Neuronal stem cell (in vitro differentiated cells): ENCODE data around the gene PI4KA.

Source experiments
- DNase-seq: peaks from one replicate; pipeline ENCODE4 v3.0.0-alpha.2; 2013; ENCODE audit warnings: low spot score
- H2AFZ ChIP-seq: one replicate; pipeline ENCODE4 v1.6.1; 2013; ENCODE audit warnings: mild to moderate bottlenecking, low read length, inconsistent platforms
- H2AK5ac ChIP-seq: 2 replicates; pipeline ENCODE4 v1.6.1; 2013; ENCODE audit warnings: low read depth, mild to moderate bottlenecking, inconsistent platforms, low read length, moderate library complexity, mixed read lengths
- H2BK120ac ChIP-seq: 2 replicates; pipeline ENCODE4 v1.6.1; 2013; ENCODE audit warnings: low read depth, mild to moderate bottlenecking, inconsistent platforms, low read length, moderate library complexity, mixed read lengths
- H2BK12ac ChIP-seq: one replicate; pipeline ENCODE4 v1.6.1; 2013; ENCODE audit warnings: low read length, inconsistent platforms
- H2BK15ac ChIP-seq: 2 replicates; pipeline ENCODE4 v1.6.1; 2013; ENCODE audit warnings: mild to moderate bottlenecking, low read length, inconsistent platforms, mixed read lengths
- H2BK5ac ChIP-seq: one replicate; pipeline ENCODE4 v1.6.1; 2013; ENCODE audit warnings: inconsistent platforms, mild to moderate bottlenecking, low read length, moderate library complexity
- H3K14ac ChIP-seq: one replicate; pipeline ENCODE4 v1.6.1; 2013; ENCODE audit warnings: low read length, inconsistent platforms
- H3K18ac ChIP-seq: 2 replicates; pipeline ENCODE4 v1.6.1; 2013; ENCODE audit warnings: low read length, inconsistent platforms
- H3K23ac ChIP-seq: 2 replicates; pipeline ENCODE4 v1.6.1; 2013; ENCODE audit warnings: low read depth, mild to moderate bottlenecking, mixed read lengths, low read length, inconsistent platforms; ENCODE audit not compliant: poor library complexity
- H3K27ac ChIP-seq: replicated peaks from 3 replicates; pipeline ENCODE4 v1.5.1; 2013; ENCODE audit warnings: low read length, inconsistent platforms
- H3K27me3 ChIP-seq, 3 experiments: 2 replicates each; pipeline ENCODE4 v1.6.1; 2013; ENCODE audit warnings: low read length in 3 of 3, mild to moderate bottlenecking in 2 of 3, inconsistent platforms in 1 of 3, low read depth in 1 of 3, mixed read lengths in 1 of 3, moderate library complexity in 1 of 3; ENCODE audit not compliant: control insufficient read depth in 3 of 3, insufficient read depth in 3 of 3
- H3K36me3 ChIP-seq, 2 donors: replicated peaks in 1 of 2; 2 replicates each; pipeline ENCODE4 v1.6.1; 2013; ENCODE audit warnings: low read length in 2 of 2; ENCODE audit not compliant: control insufficient read depth in 2 of 2, insufficient read depth in 2 of 2
- H3K4ac ChIP-seq: 2 replicates; pipeline ENCODE4 v1.6.1; 2013; ENCODE audit warnings: inconsistent platforms, mild to moderate bottlenecking, low read length, moderate library complexity
- H3K4me1 ChIP-seq, 2 donors: 1 replicate in 1 of 2; 2 replicates in 1 of 2; pipeline ENCODE4 v1.6.1; 2013; ENCODE audit warnings: low read length in 2 of 2, low read depth in 1 of 2; ENCODE audit not compliant: control insufficient read depth in 2 of 2, insufficient read depth in 1 of 2
- H3K4me2 ChIP-seq: one replicate; pipeline ENCODE4 v1.6.1; 2013; ENCODE audit warnings: mild to moderate bottlenecking, low read length, inconsistent platforms; ENCODE audit not compliant: insufficient read depth, poor library complexity, severe bottlenecking
- H3K4me3 ChIP-seq, 2 donors: 2 replicates each; pipeline ENCODE4 v1.5.1; 2013; ENCODE audit warnings: low read length in 2 of 2, mild to moderate bottlenecking in 2 of 2, inconsistent platforms in 1 of 2, moderate library complexity in 1 of 2
- H3K79me1 ChIP-seq: one replicate; pipeline ENCODE4 v1.6.1; 2013; ENCODE audit warnings: low read depth, mild to moderate bottlenecking, inconsistent platforms, low read length, moderate library complexity
- H3K9ac ChIP-seq: one replicate; pipeline ENCODE4 v1.6.1; 2013; ENCODE audit warnings: mild to moderate bottlenecking, low read depth, low read length, inconsistent platforms; ENCODE audit not compliant: poor library complexity
- H3K9me3 ChIP-seq, 2 donors: replicated peaks in 1 of 2; 2 replicates each; pipeline versions ENCODE3 to v1.6.1; 2013; ENCODE audit warnings: low read length in 2 of 2, mild to moderate bottlenecking in 2 of 2, inconsistent platforms in 1 of 2, low read depth in 1 of 2, mixed read lengths in 1 of 2, moderate library complexity in 1 of 2; ENCODE audit not compliant: control insufficient read depth in 2 of 2, insufficient read depth in 1 of 2
- H4K8ac ChIP-seq: one replicate; pipeline ENCODE4 v1.6.1; 2013; ENCODE audit warnings: low read depth, mild to moderate bottlenecking, inconsistent platforms, low read length, moderate library complexity
- H4K91ac ChIP-seq: one replicate; pipeline ENCODE4 v1.6.1; 2013; ENCODE audit warnings: low read length, low read depth, mild to moderate bottlenecking, inconsistent platforms; ENCODE audit not compliant: poor library complexity
- WGBS, 2 donors: extraction: QIAGEN DNeasy Blood & Tissue Kit; methylation state at CpG; one replicate each; pipeline ENCODE4 v1.1.7; 2013; ENCODE audit warnings: missing lambda C conversion rate in 2 of 2, mixed read lengths in 1 of 2; ENCODE audit not compliant: insufficient read length in 2 of 2, insufficient replicate concordance in 1 of 2; ENCODE audit errors: extremely low coverage in 2 of 2; 5-methylcytosine and 5-hydroxymethylcytosine counted together

The PI4KA gene

GRCh38 chr22:20762233-20762796, 96.3 kb downstream of the PI4KA start:
- Histone ChIP-seq H3K36me3 (peaks cover 18 to 72% of the 10 kb centered on the region in 2 donors), H3K9ac (no peak overlapping the region)

DNA sequence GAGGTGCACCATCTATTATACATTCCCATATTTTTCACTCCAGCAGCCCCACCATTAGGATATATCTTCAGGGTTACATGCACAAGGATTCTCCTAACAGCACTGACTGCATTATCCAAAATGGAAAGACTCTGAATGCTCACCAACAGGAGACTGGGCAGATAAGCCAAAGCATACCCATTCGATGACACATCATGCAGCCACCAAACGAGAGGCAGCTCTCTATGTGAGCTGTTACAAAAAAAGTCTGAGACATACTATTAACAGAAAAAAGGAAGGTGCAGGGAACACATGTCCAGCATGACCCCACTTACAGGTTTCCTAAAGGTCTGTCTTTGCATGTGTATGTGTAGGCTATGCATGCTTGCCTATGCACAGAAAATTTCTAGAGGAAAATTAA, 97.1 kb downstream of the PI4KA start:
- Histone ChIP-seq H2AFZ (no peak overlapping the region), H2BK15ac (no peak overlapping the region), H3K23ac (no peak overlapping the region), H3K18ac (no peak overlapping the region), H3K36me3 (peaks cover 18 to 71% of the 10 kb centered on the region in 2 donors), H3K27me3 (no peaks in the 10 kb centered on the region), H2BK12ac (no peak overlapping the region), H2BK5ac (no peak overlapping the region), H3K4me1 (no peaks in the 10 kb centered on the region), H3K9me3 (no peaks in the 10 kb centered on the region), H4K91ac (no peak overlapping the region), H3K4ac (no peak overlapping the region), H3K4me3 (no peak overlapping the region), H2AK5ac (no peak overlapping the region), H2BK120ac (no peak overlapping the region), H3K4me2 (no peak overlapping the region), H3K14ac (no peak overlapping the region), H3K9ac (no peak overlapping the region), H3K27ac (no peak overlapping the region), H4K8ac (no peak overlapping the region), H3K79me1 (no peaks in the 10 kb centered on the region)
- DNase-seq, result no peak
- no CpG with 5 or more reads among the region's 2 CpGs for WGBS, 2 donors

More at GRCh38 chr22:20762233-20762796, 96.3 kb downstream of the PI4KA start:
- Histone ChIP-seq H3K14ac (no peak overlapping the region), H2BK12ac (no peak overlapping the region), H3K4me2 (no peak overlapping the region), H3K4me1 (no peaks in the 10 kb centered on the region), H3K27me3 (no peaks in the 10 kb centered on the region), H3K4me3 (no peak overlapping the region), H2AFZ (no peak overlapping the region), H3K23ac (no peak overlapping the region), H4K91ac (no peak overlapping the region), H4K8ac (no peak overlapping the region), H3K4ac (no peak overlapping the region), H2BK15ac (no peak overlapping the region), H2AK5ac (no peak overlapping the region), H3K79me1 (no peaks in the 10 kb centered on the region), H3K18ac (no peak overlapping the region), H3K9me3 (no peaks in the 10 kb centered on the region), H2BK5ac (no peak overlapping the region), H3K27ac (no peak overlapping the region), H2BK120ac (no peak overlapping the region)
- no CpG with 5 or more reads among the region's 7 CpGs for WGBS, 2 donors
- no peak for DNase-seq

- no peak overlapping the region for H3K4me2 ChIP-seq
- no peak overlapping the region for H4K8ac ChIP-seq
- no peak overlapping the region for H2AFZ ChIP-seq
- H2BK15ac ChIP-seq, result no peak overlapping the region
- H2BK5ac ChIP-seq, result no peak overlapping the region
- no peak overlapping the region for H4K91ac ChIP-seq
- no peak overlapping the region for H3K23ac ChIP-seq
- H2BK12ac ChIP-seq, result no peak overlapping the region
- no peaks in the 10 kb centered on the region for H3K27me3 ChIP-seq
- H3K9ac ChIP-seq, result no peak overlapping the region
- no CpG with 5 or more reads among the region's 2 CpGs for WGBS, 2 donors
- no peak overlapping the region for H3K4ac ChIP-seq
- no peaks in the 10 kb centered on the region for H3K79me1 ChIP-seq
- no peak overlapping the region for H3K27ac ChIP-seq
- H3K4me1 ChIP-seq, result no peaks in the 10 kb centered on the region
- H3K9me3 ChIP-seq, result no peaks in the 10 kb centered on the region
- no peak for DNase-seq
- no peak overlapping the region for H3K14ac ChIP-seq
- H2BK120ac ChIP-seq, result no peak overlapping the region
- H3K36me3 ChIP-seq, result peaks cover 16 to 63% of the 10 kb centered on the region in 2 donors
- H2AK5ac ChIP-seq, result no peak overlapping the region
- no peak overlapping the region for H3K4me3 ChIP-seq
- no peak overlapping the region for H3K18ac ChIP-seq
These were observed 98.5 kb downstream of the PI4KA start for GRCh38 chr22:20760084-20760483.

- Histone ChIP-seq H2BK5ac (no peak overlapping the region), H3K4ac (no peak overlapping the region), H3K4me2 (no peak overlapping the region), H4K91ac (no peak overlapping the region), H3K14ac (no peak overlapping the region), H2BK120ac (no peak overlapping the region), H3K36me3 (peaks cover 7 to 49% of the 10 kb centered on the region in 2 donors), H3K23ac (no peak overlapping the region), H3K27ac (no peak overlapping the region), H2BK12ac (no peak overlapping the region), H2AK5ac (no peak overlapping the region), H3K4me1 (no peaks in the 10 kb centered on the region), H3K27me3 (no peaks in the 10 kb centered on the region), H2AFZ (no peak overlapping the region), H3K4me3 (no peak overlapping the region), H3K18ac (no peak overlapping the region), H3K79me1 (no peaks in the 10 kb centered on the region), H3K9me3 (no peaks in the 10 kb centered on the region), H2BK15ac (no peak overlapping the region), H4K8ac (no peak overlapping the region), H3K9ac (no peak overlapping the region)
- no CpG with 5 or more reads among the region's 2 CpGs for WGBS, 2 donors
- no peak for DNase-seq
These were observed 99.9 kb downstream of the PI4KA start for GRCh38 chr22:20758688-20759087.
